ENCODE data around the gene SORCS2. TPM values are rescaled to one million over a fixed set of nuclear protein-coding genes. Genes with fewer than 3 reads are reported as not detected.

The SORCS2 gene
- total RNA-seq, 1 donor from 2014 or later: not detected

GRCh38 chr4:7326693-7327340 lies 134.5 kb downstream of the SORCS2 start:
- ChIA-PET POLR2A (no interaction called here), CTCF (no interaction called here)
- TF ChIP-seq CTCF (IDR thresholded peaks at IDR 0.05): no peak
- ATAC-seq (ENCODE audit: low read depth) (no peak), DNase-seq (no peak)
- Mint-ChIP-seq H3K9me3 (no peaks in the 10 kb centered on the region), H3K36me3 (ENCODE audit: low read depth) (no peaks in the 10 kb centered on the region), H3K27ac (no peak overlapping the region), H3K4me1 (no peaks in the 10 kb centered on the region), H3K4me3 (no peak overlapping the region), H3K27me3 (peaks cover 2% of the 10 kb centered on the region)
- intact Hi-C loops (cut with micrococcal nuclease): no loop called here

GRCh38 chr4:7327341-7327885 lies 135.1 kb downstream of the SORCS2 start:
- ChIA-PET POLR2A (no interaction called here), CTCF (no interaction called here)
- ATAC-seq (ENCODE audit: low read depth): no peak
- Mint-ChIP-seq H3K9me3 (no peaks in the 10 kb centered on the region), H3K4me3 (no peak overlapping the region), H3K27me3 (peaks cover 2% of the 10 kb centered on the region), H3K27ac (no peak overlapping the region), H3K4me1 (no peaks in the 10 kb centered on the region), H3K36me3 (ENCODE audit: low read depth) (no peaks in the 10 kb centered on the region)
- DNase-seq: no peak
- TF ChIP-seq CTCF (IDR thresholded peaks at IDR 0.05): no peak
- intact Hi-C loops (cut with micrococcal nuclease): no loop called here

GRCh38 chr4:7328162-7328912 lies 136.0 kb downstream of the SORCS2 start:
- no peak overlapping the region for H3K27ac Mint-ChIP-seq
- no peak for ATAC-seq (ENCODE audit: low read depth)
- no peaks in the 10 kb centered on the region for H3K4me1 Mint-ChIP-seq
- H3K27me3 Mint-ChIP-seq: peaks cover 2% of the 10 kb centered on the region
- no peak for TF ChIP-seq CTCF (IDR thresholded peaks at IDR 0.05)
- H3K36me3 Mint-ChIP-seq (ENCODE audit: low read depth): no peaks in the 10 kb centered on the region
- H3K4me3 Mint-ChIP-seq: no peak overlapping the region
- POLR2A ChIA-PET: no interaction called here
- DNase-seq: no peak
- H3K9me3 Mint-ChIP-seq: no peaks in the 10 kb centered on the region
- CTCF ChIA-PET: no interaction called here
- intact Hi-C loops (cut with micrococcal nuclease): no loop called here

GRCh38 chr4:7328913-7329638 lies 136.7 kb downstream of the SORCS2 start:
- ChIA-PET POLR2A (no interaction called here), CTCF (no interaction called here)
- H3K36me3 Mint-ChIP-seq (ENCODE audit: low read depth): no peaks in the 10 kb centered on the region
- no peaks in the 10 kb centered on the region for H3K27me3 Mint-ChIP-seq
- DNase-seq (no peak), ATAC-seq (ENCODE audit: low read depth) (no peak)
- no peak overlapping the region for H3K4me3 Mint-ChIP-seq
- intact Hi-C loops (cut with micrococcal nuclease): no loop called here
- TF ChIP-seq CTCF (IDR thresholded peaks at IDR 0.05): no peak
- H3K9me3 Mint-ChIP-seq: no peaks in the 10 kb centered on the region
- H3K27ac Mint-ChIP-seq: no peak overlapping the region
- H3K4me1 Mint-ChIP-seq: no peaks in the 10 kb centered on the region

GRCh38 chr4:7330031-7330596 lies 137.8 kb downstream of the SORCS2 start:
- Mint-ChIP-seq H3K27ac (no peak overlapping the region), H3K36me3 (ENCODE audit: low read depth) (no peaks in the 10 kb centered on the region), H3K27me3 (no peaks in the 10 kb centered on the region), H3K9me3 (no peaks in the 10 kb centered on the region), H3K4me3 (no peak overlapping the region), H3K4me1 (no peaks in the 10 kb centered on the region)
- POLR2A ChIA-PET: no interaction called here
- CTCF ChIA-PET: no interaction called here
- intact Hi-C loops (cut with micrococcal nuclease): no loop called here
- no peak for DNase-seq
- TF ChIP-seq CTCF (IDR thresholded peaks at IDR 0.05): no peak
- no peak for ATAC-seq (ENCODE audit: low read depth)

All from activated B cell treated with CpG ODN at 0.5 μM for 24 hours (primary cell).